HCT116 (cell line): ENCODE data around the gene GRB10. TPM values are rescaled to one million over a fixed set of nuclear protein-coding genes. Genes with fewer than 3 reads are reported as not detected.

Source experiments
- ATAC-seq: fragments of 200-7000 bp; cut with Tn5 transposase; 2 replicates; pipeline ENCODE4 v1.9.1; 2020; ENCODE audit warnings: mild to moderate bottlenecking, moderate library complexity
- BruUV-seq: library from RNA; stranded (reverse); fragments of 400-500 nt; replicated peaks from 2 replicates; lab custom pipeline; 2021; lab: Mats Ljungman, UMichigan
- CTCF ChIA-PET: fragments of 300-600 bp; sonication (Branson Sonifier 250); formaldehyde crosslinking; loops from one replicate; lab custom pipeline; 2021; ENCODE audit warnings: antibody characterized with exemption; lab: Charles Lee
- POLR2A ChIA-PET: fragments of 300-600, 350-600 bp; sonication (Branson Sonifier 250); formaldehyde crosslinking; loops from one replicate; lab custom pipeline; 2021; ENCODE audit warnings: antibody characterized with exemption; lab: Charles Lee
- RAD21 ChIA-PET, 2 experiments: fragments of 300-600 bp; sonication (Branson Sonifier 250); formaldehyde crosslinking; loops; one replicate each; lab custom pipeline; 2023; ENCODE audit warnings: low total read pairs in 2 of 2; ENCODE audit not compliant: uncharacterized antibody in 2 of 2, unreplicated experiment in 2 of 2, low non-redundant PET in 1 of 2; lab: Charles Lee
- DNase-seq: peaks from one replicate; pipeline ENCODE4 v3.0.0-alpha.2; 2010; ENCODE audit warnings: low read depth, low spot score
- H2AFZ ChIP-seq: fragments of 200-600 bp; shearing (Covaris generic), sonication (generic); 2 replicates; pipeline ENCODE4 v1.6.1; 2017; ENCODE audit warnings: low read depth, mixed run types, mixed read lengths, antibody characterized with exemption, low read length; ENCODE audit not compliant: poor library complexity, severe bottlenecking
- H3K27ac ChIP-seq: 2 replicates; pipeline ENCODE4 v1.5.1; 2012; ENCODE audit warnings: low read depth, low read length
- H3K27me3 ChIP-seq: fragments of 200-600 bp; sonication (generic); 2 replicates; pipeline ENCODE4 v1.6.1; 2016; ENCODE audit warnings: mixed run types, low read length, mixed read lengths; ENCODE audit not compliant: insufficient read depth
- H3K36me3 ChIP-seq, 2 experiments: fragments of 200-500 bp in 1 of 2; fragments of 200-600 bp in 1 of 2; sonication (Bioruptor generic) in 1 of 2; sonication (generic) in 1 of 2; 2 replicates each; pipeline versions ENCODE4 v1.5.1 to v1.6.1; 2014 to 2016; ENCODE audit warnings: low read length in 2 of 2, inconsistent platforms in 1 of 2, mixed read lengths in 1 of 2, mixed run types in 1 of 2; ENCODE audit not compliant: insufficient read depth in 2 of 2, control insufficient read depth in 1 of 2
- H3K4me1 ChIP-seq, 2 experiments: fragments of 200-600 bp in 1 of 2; sonication (generic) in 1 of 2; 2 replicates each; pipeline versions ENCODE4 v1.5.1 to v1.6.1; 2012 to 2017; ENCODE audit warnings: low read length in 2 of 2, inconsistent platforms in 1 of 2, mild to moderate bottlenecking in 1 of 2, mixed read lengths in 1 of 2, mixed run types in 1 of 2, moderate library complexity in 1 of 2; ENCODE audit not compliant: insufficient read depth in 2 of 2, control insufficient read depth in 1 of 2
- H3K4me2 ChIP-seq: fragments of 200-600 bp; sonication (generic); 2 replicates; pipeline ENCODE4 v1.6.1; 2017; ENCODE audit warnings: mixed run types, low read length, mixed read lengths
- H3K4me3 ChIP-seq, 2 experiments: fragments of 200-600 bp in 1 of 2; sonication (generic) in 1 of 2; replicated peaks in 1 of 2; 2 replicates each; pipeline ENCODE4 v1.5.1; 2011 to 2016; ENCODE audit warnings: low read length in 2 of 2, control low read depth in 1 of 2, low read depth in 1 of 2, mild to moderate bottlenecking in 1 of 2, mixed read lengths in 1 of 2, mixed run types in 1 of 2
- H3K79me2 ChIP-seq: fragments of 200-600 bp; sonication (generic); 2 replicates; pipeline ENCODE4 v1.6.1; 2017; ENCODE audit warnings: mild to moderate bottlenecking, mixed run types, low read length, moderate library complexity, mixed read lengths; ENCODE audit not compliant: insufficient read depth
- H3K9ac ChIP-seq: fragments of 200-600 bp; sonication (generic); 2 replicates; pipeline ENCODE4 v1.6.1; 2016; ENCODE audit warnings: low read length, mixed read lengths
- H3K9me2 ChIP-seq: fragments of 200-600 bp; sonication (generic), shearing (Covaris generic); 2 replicates; pipeline ENCODE4 v1.6.1; 2017; ENCODE audit warnings: mixed run types, mild to moderate bottlenecking, moderate library complexity; ENCODE audit not compliant: insufficient read depth
- H3K9me3 ChIP-seq, 2 experiments: fragments of 200-500 bp in 1 of 2; fragments of 200-600 bp in 1 of 2; sonication (Bioruptor generic) in 1 of 2; sonication (generic) in 1 of 2; 2 replicates each; pipeline ENCODE4 v1.6.1; 2014 to 2017; ENCODE audit warnings: low read length in 2 of 2, mixed read lengths in 2 of 2, inconsistent platforms in 1 of 2, low read depth in 1 of 2, mild to moderate bottlenecking in 1 of 2, mixed run types in 1 of 2, moderate library complexity in 1 of 2; ENCODE audit not compliant: control insufficient read depth in 1 of 2, insufficient read depth in 1 of 2
- H4K20me1 ChIP-seq: fragments of 200-600 bp; sonication (generic), shearing (Covaris generic); 2 replicates; pipeline ENCODE4 v1.6.1; 2017; ENCODE audit warnings: mixed run types, mild to moderate bottlenecking, moderate library complexity; ENCODE audit not compliant: insufficient read depth
- EGR1 ChIP-seq: IDR thresholded peaks from 2 replicates; pipeline ENCODE4 v1.6.1; 2012; ENCODE audit warnings: low read depth
- EZH2 ChIP-seq: fragments of 200-600 bp; sonication (generic); IDR thresholded peaks from 2 replicates; pipeline ENCODE4 v1.6.1; 2017; ENCODE audit warnings: antibody characterized with exemption, mixed run types
- POLR2A ChIP-seq: IDR thresholded peaks from 2 replicates; pipeline ENCODE4 v1.7.0; 2011; ENCODE audit warnings: borderline replicate concordance; ENCODE audit not compliant: insufficient read depth, insufficient read length; ENCODE audit errors: extremely low read depth
- POLR2AphosphoS5 ChIP-seq: IDR thresholded peaks from 2 replicates; pipeline ENCODE4 v1.6.1; 2011; ENCODE audit warnings: mild to moderate bottlenecking, low read depth, low read length, moderate library complexity
- SIN3A ChIP-seq: IDR thresholded peaks from 2 replicates; pipeline ENCODE4 v1.6.1; 2012; ENCODE audit warnings: low read depth
- ZFX ChIP-seq: fragments of 450-650 bp; IDR thresholded peaks from 2 replicates; pipeline ENCODE4 v1.6.1; 2017
- ZNF274 ChIP-seq: fragments of 200-500 bp; sonication (Bioruptor generic); IDR thresholded peaks from 2 replicates; pipeline ENCODE4 v1.6.1; 2014; ENCODE audit warnings: mild to moderate bottlenecking, low read depth, low read length, inconsistent platforms
- intact Hi-C: fragments of 100-400 bp; cut with micrococcal nuclease; formaldehyde crosslinking; loops from 2 replicates; pipeline ENCODE4 v1.10.0; 2022
- total RNA-seq: library from RNA; stranded (reverse); gene quantifications from one replicate; pipeline ENCODE4 v1.2.1, GENCODE V29; 2021; ENCODE audit not compliant: unreplicated experiment
- TF ChIP-seq, protein P1 (sequence below): IDR thresholded peaks from 2 replicates; pipeline ENCODE4 v1.6.1; 2012; ENCODE audit warnings: low read depth
- TF ChIP-seq, protein P2 (sequence below): IDR thresholded peaks from 2 replicates; pipeline ENCODE4 v1.6.1; 2012
- TF ChIP-seq, protein P3 (sequence below): IDR thresholded peaks from 2 replicates; pipeline ENCODE4 v1.6.1; 2011; ENCODE audit warnings: mild to moderate bottlenecking, low read length, moderate library complexity; ENCODE audit not compliant: insufficient replicate concordance; ENCODE audit errors: extremely low read depth

GRB10 gene
- total RNA-seq, 1 experiment from 2014 or later: 37.3 TPM

DNA sequence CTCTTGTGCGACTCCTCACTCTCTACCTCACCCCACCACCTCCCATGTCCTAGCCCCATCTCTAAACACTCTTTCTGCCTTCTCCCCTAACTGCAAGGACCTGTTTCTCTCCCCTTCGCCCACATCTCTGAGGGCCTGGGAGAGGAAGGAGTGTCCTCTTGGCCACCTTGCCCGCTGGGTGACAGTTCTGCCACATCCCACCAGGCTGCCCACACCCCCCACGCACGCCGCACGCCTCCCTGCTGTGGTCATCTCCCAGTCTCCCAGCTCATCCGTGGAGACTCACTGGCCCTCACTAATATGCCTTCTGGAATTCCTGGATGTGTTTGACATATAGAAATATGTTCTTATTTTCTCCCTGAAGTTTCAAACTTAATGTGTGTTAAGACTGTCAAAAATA lies 48.5 kb downstream of the GRB10 start:
- TF ChIP-seq ZFX (no peak), POLR2A (no peak), POLR2AphosphoS5 (no peak), ZNF274 (no peak)
- TF ChIP-seq, protein P1, sequence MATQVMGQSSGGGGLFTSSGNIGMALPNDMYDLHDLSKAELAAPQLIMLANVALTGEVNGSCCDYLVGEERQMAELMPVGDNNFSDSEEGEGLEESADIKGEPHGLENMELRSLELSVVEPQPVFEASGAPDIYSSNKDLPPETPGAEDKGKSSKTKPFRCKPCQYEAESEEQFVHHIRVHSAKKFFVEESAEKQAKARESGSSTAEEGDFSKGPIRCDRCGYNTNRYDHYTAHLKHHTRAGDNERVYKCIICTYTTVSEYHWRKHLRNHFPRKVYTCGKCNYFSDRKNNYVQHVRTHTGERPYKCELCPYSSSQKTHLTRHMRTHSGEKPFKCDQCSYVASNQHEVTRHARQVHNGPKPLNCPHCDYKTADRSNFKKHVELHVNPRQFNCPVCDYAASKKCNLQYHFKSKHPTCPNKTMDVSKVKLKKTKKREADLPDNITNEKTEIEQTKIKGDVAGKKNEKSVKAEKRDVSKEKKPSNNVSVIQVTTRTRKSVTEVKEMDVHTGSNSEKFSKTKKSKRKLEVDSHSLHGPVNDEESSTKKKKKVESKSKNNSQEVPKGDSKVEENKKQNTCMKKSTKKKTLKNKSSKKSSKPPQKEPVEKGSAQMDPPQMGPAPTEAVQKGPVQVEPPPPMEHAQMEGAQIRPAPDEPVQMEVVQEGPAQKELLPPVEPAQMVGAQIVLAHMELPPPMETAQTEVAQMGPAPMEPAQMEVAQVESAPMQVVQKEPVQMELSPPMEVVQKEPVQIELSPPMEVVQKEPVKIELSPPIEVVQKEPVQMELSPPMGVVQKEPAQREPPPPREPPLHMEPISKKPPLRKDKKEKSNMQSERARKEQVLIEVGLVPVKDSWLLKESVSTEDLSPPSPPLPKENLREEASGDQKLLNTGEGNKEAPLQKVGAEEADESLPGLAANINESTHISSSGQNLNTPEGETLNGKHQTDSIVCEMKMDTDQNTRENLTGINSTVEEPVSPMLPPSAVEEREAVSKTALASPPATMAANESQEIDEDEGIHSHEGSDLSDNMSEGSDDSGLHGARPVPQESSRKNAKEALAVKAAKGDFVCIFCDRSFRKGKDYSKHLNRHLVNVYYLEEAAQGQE: no peak
- Histone ChIP-seq H3K9me3 (no peaks in the 10 kb centered on the region), H3K4me2 (no peak overlapping the region), H2AFZ (no peak overlapping the region), H3K27ac (no peak overlapping the region), H3K9me2 (no peaks in the 10 kb centered on the region), H3K36me3 (no peaks in the 10 kb centered on the region; a peak in 1 of 4 replicates), H3K4me1 (no peaks in the 10 kb centered on the region), H3K27me3 (no peaks in the 10 kb centered on the region), H4K20me1 (no peaks in the 10 kb centered on the region), H3K9ac (no peak overlapping the region), H3K79me2 (no peaks in the 10 kb centered on the region), H3K4me3 (no peak overlapping the region)
- intact Hi-C loops: no loop called here
- ChIA-PET CTCF (no interaction called here), RAD21 (no interaction called here), POLR2A (no interaction called here)
- ATAC-seq (no peak), DNase-seq (no peak)
- no TSS peak for BruUV-seq

DNA sequence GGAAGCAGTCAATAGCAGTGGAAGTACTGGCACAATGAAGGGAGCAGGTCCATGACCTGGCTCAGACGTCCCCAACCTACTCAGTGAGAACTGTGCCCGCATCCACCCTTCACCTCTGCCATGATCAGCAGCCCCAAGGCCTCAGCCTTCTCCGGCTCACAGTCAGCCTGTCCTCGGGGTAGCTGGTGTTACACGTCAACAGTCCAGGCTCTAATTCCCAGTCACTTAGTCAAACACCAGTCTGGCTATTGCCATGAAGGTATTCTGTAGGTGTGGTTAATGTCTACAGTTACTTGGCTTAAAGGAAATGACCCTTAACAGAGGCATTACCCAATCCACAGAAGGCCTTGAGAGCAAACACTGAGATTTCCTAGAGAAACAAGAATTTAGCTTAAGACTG lies 49.1 kb downstream of the GRB10 start:
- Histone ChIP-seq H3K4me2 (no peak overlapping the region), H3K9me2 (no peaks in the 10 kb centered on the region), H3K4me3 (no peak overlapping the region), H3K4me1 (no peaks in the 10 kb centered on the region), H3K36me3 (no peaks in the 10 kb centered on the region; a peak in 1 of 4 replicates), H3K79me2 (no peaks in the 10 kb centered on the region), H3K9me3 (no peaks in the 10 kb centered on the region), H4K20me1 (no peaks in the 10 kb centered on the region), H3K9ac (no peak overlapping the region), H2AFZ (no peak overlapping the region), H3K27ac (no peak overlapping the region), H3K27me3 (no peaks in the 10 kb centered on the region)
- TF ChIP-seq, protein P2, sequence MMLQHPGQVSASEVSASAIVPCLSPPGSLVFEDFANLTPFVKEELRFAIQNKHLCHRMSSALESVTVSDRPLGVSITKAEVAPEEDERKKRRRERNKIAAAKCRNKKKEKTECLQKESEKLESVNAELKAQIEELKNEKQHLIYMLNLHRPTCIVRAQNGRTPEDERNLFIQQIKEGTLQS: no peak
- TF ChIP-seq ZNF274 (no peak), POLR2AphosphoS5 (no peak), EZH2 (no peak), EGR1 (no peak), SIN3A (no peak)
- TF ChIP-seq, protein P3, sequence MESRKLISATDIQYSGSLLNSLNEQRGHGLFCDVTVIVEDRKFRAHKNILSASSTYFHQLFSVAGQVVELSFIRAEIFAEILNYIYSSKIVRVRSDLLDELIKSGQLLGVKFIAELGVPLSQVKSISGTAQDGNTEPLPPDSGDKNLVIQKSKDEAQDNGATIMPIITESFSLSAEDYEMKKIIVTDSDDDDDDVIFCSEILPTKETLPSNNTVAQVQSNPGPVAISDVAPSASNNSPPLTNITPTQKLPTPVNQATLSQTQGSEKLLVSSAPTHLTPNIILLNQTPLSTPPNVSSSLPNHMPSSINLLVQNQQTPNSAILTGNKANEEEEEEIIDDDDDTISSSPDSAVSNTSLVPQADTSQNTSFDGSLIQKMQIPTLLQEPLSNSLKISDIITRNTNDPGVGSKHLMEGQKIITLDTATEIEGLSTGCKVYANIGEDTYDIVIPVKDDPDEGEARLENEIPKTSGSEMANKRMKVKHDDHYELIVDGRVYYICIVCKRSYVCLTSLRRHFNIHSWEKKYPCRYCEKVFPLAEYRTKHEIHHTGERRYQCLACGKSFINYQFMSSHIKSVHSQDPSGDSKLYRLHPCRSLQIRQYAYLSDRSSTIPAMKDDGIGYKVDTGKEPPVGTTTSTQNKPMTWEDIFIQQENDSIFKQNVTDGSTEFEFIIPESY: no peak
- no peak for ATAC-seq
- ChIA-PET CTCF (no interaction called here), RAD21 (no interaction called here), POLR2A (no interaction called here)
- DNase-seq: no peak
- no TSS peak for BruUV-seq
- intact Hi-C loops: no loop called here
